ENCODE results near the gene ZNF141.

ZNF141 gene

GRCh38 chr4:337143-337931 lies at the start of gene ZNF141:
Gene ZNF141, plus strand, starts transcription at chr4:337814. Its CDS starts 170 bp downstream, at chr4:337984.
- peak; percentile 99 for DNase-seq (ENCODE audit: low read depth)

- peak; percentile 78 for DNase-seq (ENCODE audit: low read depth)
These were observed 48.7 kb upstream of the ZNF141 start for GRCh38 chr4:288891-289290.

- no peak for DNase-seq (ENCODE audit: low read depth)
These were observed 42.9 kb upstream of the ZNF141 start for GRCh38 chr4:294732-295131.

- no peak for DNase-seq (ENCODE audit: low read depth)
These were observed 35.2 kb upstream of the ZNF141 start for GRCh38 chr4:302381-302780.

GRCh38 chr4:304516-304915 lies 33.1 kb upstream of the ZNF141 start:
- peak; percentile 7 for DNase-seq (ENCODE audit: low read depth)

- DNase-seq (ENCODE audit: low read depth): peak; percentile 93
These were observed 32.5 kb upstream of the ZNF141 start, which contains the start of gene ZNF732 for GRCh38 chr4:304969-305680. Gene ZNF732, minus strand, starts transcription at chr4:305474. Its CDS starts 164 bp downstream, at chr4:305310.

GRCh38 chr4:306551-306961 lies 31.1 kb upstream of the ZNF141 start:
- no peak for DNase-seq (ENCODE audit: low read depth)

- no peak for DNase-seq (ENCODE audit: low read depth)
These were observed 27.8 kb upstream of the ZNF141 start for GRCh38 chr4:309807-310206.

GRCh38 chr4:314296-314903 lies 23.2 kb upstream of the ZNF141 start:
- DNase-seq (ENCODE audit: low read depth): no peak

- no peak for DNase-seq (ENCODE audit: low read depth)
These were observed 8.9 kb upstream of the ZNF141 start for GRCh38 chr4:328729-329128.

GRCh38 chr4:335515-335914 lies 2.1 kb upstream of the ZNF141 start:
- DNase-seq (ENCODE audit: low read depth): no peak

GRCh38 chr4:336099-336892 lies 1.3 kb upstream of the ZNF141 start:
- DNase-seq (ENCODE audit: low read depth): peak; percentile 12

- no peak for DNase-seq (ENCODE audit: low read depth)
These were observed 796 bp upstream of the ZNF141 start for GRCh38 chr4:336893-337142.

- DNase-seq (ENCODE audit: low read depth): peak; percentile 61
These were observed 531 bp downstream of the ZNF141 start for GRCh38 chr4:337932-338758.

GRCh38 chr4:338759-339097 lies 1.1 kb downstream of the ZNF141 start:
- DNase-seq (ENCODE audit: low read depth): peak; percentile 14

- peak; percentile 9 for DNase-seq (ENCODE audit: low read depth)
These were observed 2.4 kb downstream of the ZNF141 start for GRCh38 chr4:340011-340410.

GRCh38 chr4:373062-373839 lies 35.6 kb downstream of the ZNF141 start:
- DNase-seq (ENCODE audit: low read depth): no peak

GRCh38 chr4:374298-375160 lies 36.9 kb downstream of the ZNF141 start:
- DNase-seq (ENCODE audit: low read depth): no peak

- DNase-seq (ENCODE audit: low read depth): no peak
These were observed 46.8 kb downstream of the ZNF141 start for GRCh38 chr4:384311-385010.

Data from iris pigment epithelial cell (primary cell).